ENCODE data around the gene PDCL3.

Gene PDCL3

GRCh38 chr2:100537918-100538317, 24.9 kb upstream of the PDCL3 start:
- H3K79me1 ChIP-seq (ENCODE audit: low read length) = no peaks in the 10 kb centered on the region
- no peak overlapping the region for H4K12ac ChIP-seq (ENCODE audit: low read depth, low read length)
- no peak overlapping the region for H2BK120ac ChIP-seq (ENCODE audit: insufficient read depth, low read length, poor library complexity)
- no peaks in the 10 kb centered on the region for H3K79me2 ChIP-seq (ENCODE audit: control insufficient read depth, insufficient read depth, low read length, poor library complexity)
- no peak overlapping the region for H2BK12ac ChIP-seq (ENCODE audit: low read length)
- no peak overlapping the region for H3K4me2 ChIP-seq (ENCODE audit: low read length)
- H3K18ac ChIP-seq (ENCODE audit: low read length) = no peak overlapping the region
- no peak for DNase-seq
- H3K36me3 ChIP-seq (ENCODE audit: control insufficient read depth in 1 of 2, insufficient read depth in 2 of 2, low read length in 2 of 2) = no peaks in the 10 kb centered on the region
- H3K27me3 ChIP-seq (ENCODE audit: insufficient read depth, low read length) = no peaks in the 10 kb centered on the region
- H2AFZ ChIP-seq (ENCODE audit: insufficient read depth, low read length, poor library complexity) = no peak overlapping the region
- H3K9ac ChIP-seq (ENCODE audit: low read length) = no peak overlapping the region
- no CpG with 5 or more reads among the region's 9 CpGs for WGBS (ENCODE audit: extremely low coverage, insufficient coverage, insufficient read length)
- no peak overlapping the region for H3K14ac ChIP-seq (ENCODE audit: low read length)
- no peak overlapping the region for H4K8ac ChIP-seq (ENCODE audit: low read depth, low read length)
- no peak overlapping the region for H2AK5ac ChIP-seq (ENCODE audit: low read length)
- H4K91ac ChIP-seq (ENCODE audit: low read depth, low read length) = no peak overlapping the region
- no peak overlapping the region for H3K23ac ChIP-seq (ENCODE audit: low read length)
- H3K4me3 ChIP-seq (ENCODE audit: low read depth, low read length) = no peak overlapping the region
- H3K9me3 ChIP-seq (ENCODE audit: insufficient read depth, low read depth, low read length) = no peaks in the 10 kb centered on the region
- no peaks in the 10 kb centered on the region for H3K4me1 ChIP-seq (ENCODE audit: control insufficient read depth in 1 of 2, insufficient read depth in 2 of 2, low read length in 2 of 2)
- H3K27ac ChIP-seq (ENCODE audit: low read depth, low read length) = no peak overlapping the region
- no peak overlapping the region for H2BK5ac ChIP-seq (ENCODE audit: low read depth, low read length, poor library complexity)
- no peak overlapping the region for H3K4ac ChIP-seq (ENCODE audit: low read depth, low read length)

DNA sequence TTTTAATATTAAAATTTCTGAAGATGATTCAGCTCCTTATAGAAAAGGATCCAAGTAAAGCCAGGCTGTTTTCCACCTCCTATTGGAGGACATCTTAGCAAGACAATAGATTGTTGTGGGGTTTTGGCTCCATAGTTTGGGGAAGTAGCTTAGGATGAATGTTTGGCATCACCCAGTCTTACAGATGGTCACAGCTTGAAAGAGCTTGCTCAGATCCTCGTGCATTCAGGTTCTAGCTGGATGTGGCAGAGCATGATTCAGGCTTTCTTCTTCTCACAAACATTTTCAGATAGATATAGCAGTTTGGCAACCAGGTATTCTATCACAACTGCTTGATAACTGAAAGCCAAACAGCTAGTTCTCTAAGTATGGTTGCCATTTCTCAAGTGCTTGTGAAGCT, 23.6 kb upstream of the PDCL3 start:
- Histone ChIP-seq H3K4me3 (ENCODE audit: low read depth, low read length) (no peak overlapping the region), H3K36me3 (ENCODE audit: control insufficient read depth in 1 of 2, insufficient read depth in 2 of 2, low read length in 2 of 2) (no peaks in the 10 kb centered on the region), H3K9me3 (ENCODE audit: insufficient read depth, low read depth, low read length) (peaks cover 2% of the 10 kb centered on the region), H2BK5ac (ENCODE audit: low read depth, low read length, poor library complexity) (no peak overlapping the region), H3K4ac (ENCODE audit: low read depth, low read length) (no peak overlapping the region), H3K27me3 (ENCODE audit: insufficient read depth, low read length) (no peaks in the 10 kb centered on the region), H3K9ac (ENCODE audit: low read length) (no peak overlapping the region), H3K4me1 (ENCODE audit: control insufficient read depth in 1 of 2, insufficient read depth in 2 of 2, low read length in 2 of 2) (no peaks in the 10 kb centered on the region), H3K4me2 (ENCODE audit: low read length) (no peak overlapping the region), H2BK12ac (ENCODE audit: low read length) (no peak overlapping the region), H4K91ac (ENCODE audit: low read depth, low read length) (no peak overlapping the region), H4K12ac (ENCODE audit: low read depth, low read length) (no peak overlapping the region), H3K14ac (ENCODE audit: low read length) (no peak overlapping the region), H2BK120ac (ENCODE audit: insufficient read depth, low read length, poor library complexity) (no peak overlapping the region), H4K8ac (ENCODE audit: low read depth, low read length) (no peak overlapping the region), H3K23ac (ENCODE audit: low read length) (no peak overlapping the region), H3K18ac (ENCODE audit: low read length) (no peak overlapping the region), H3K27ac (ENCODE audit: low read depth, low read length) (no peak overlapping the region), H3K79me1 (ENCODE audit: low read length) (no peaks in the 10 kb centered on the region), H2AK5ac (ENCODE audit: low read length) (no peak overlapping the region), H2AFZ (ENCODE audit: insufficient read depth, low read length, poor library complexity) (no peak overlapping the region), H3K79me2 (ENCODE audit: control insufficient read depth, insufficient read depth, low read length, poor library complexity) (no peaks in the 10 kb centered on the region)
- no CpG with 5 or more reads among the region's 1 CpG for WGBS (ENCODE audit: extremely low coverage, insufficient coverage, insufficient read length)
- no peak for DNase-seq

DNA sequence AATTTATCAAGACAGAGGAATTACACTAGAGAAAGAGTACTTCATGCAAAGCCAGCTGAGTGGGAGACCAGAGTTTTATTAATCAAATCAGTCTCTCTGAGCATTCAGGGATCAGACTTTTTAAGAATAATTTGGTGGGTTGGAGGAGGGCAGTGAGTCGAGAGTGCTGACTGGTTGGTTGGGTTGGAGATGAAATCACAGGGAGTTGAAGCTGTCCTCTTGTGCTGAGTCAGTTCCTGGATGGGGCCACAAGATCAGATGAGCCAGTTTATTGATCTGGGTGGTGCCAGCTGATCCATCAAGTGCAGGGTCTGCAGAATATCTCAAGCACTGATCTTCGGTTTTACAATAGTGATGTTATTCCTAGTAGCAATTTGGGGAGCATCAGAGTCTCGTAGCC, 21.4 kb upstream of the PDCL3 start:
- no peak overlapping the region for H3K14ac ChIP-seq (ENCODE audit: low read length)
- H3K4me2 ChIP-seq (ENCODE audit: low read length) = no peak overlapping the region
- no peak overlapping the region for H2AFZ ChIP-seq (ENCODE audit: insufficient read depth, low read length, poor library complexity)
- H2BK12ac ChIP-seq (ENCODE audit: low read length) = no peak overlapping the region
- no peak overlapping the region for H2BK120ac ChIP-seq (ENCODE audit: insufficient read depth, low read length, poor library complexity)
- no peak overlapping the region for H2AK5ac ChIP-seq (ENCODE audit: low read length)
- H4K91ac ChIP-seq (ENCODE audit: low read depth, low read length) = no peak overlapping the region
- no CpG with 5 or more reads among the region's 3 CpGs for WGBS (ENCODE audit: extremely low coverage, insufficient coverage, insufficient read length)
- no peaks in the 10 kb centered on the region for H3K79me1 ChIP-seq (ENCODE audit: low read length)
- no peak overlapping the region for H3K18ac ChIP-seq (ENCODE audit: low read length)
- no peaks in the 10 kb centered on the region for H3K36me3 ChIP-seq (ENCODE audit: control insufficient read depth in 1 of 2, insufficient read depth in 2 of 2, low read length in 2 of 2)
- no peak for DNase-seq
- no peaks in the 10 kb centered on the region for H3K79me2 ChIP-seq (ENCODE audit: control insufficient read depth, insufficient read depth, low read length, poor library complexity)
- H3K4me3 ChIP-seq (ENCODE audit: low read depth, low read length) = no peak overlapping the region
- no peak overlapping the region for H3K23ac ChIP-seq (ENCODE audit: low read length)
- H3K4me1 ChIP-seq (ENCODE audit: control insufficient read depth in 1 of 2, insufficient read depth in 2 of 2, low read length in 2 of 2) = no peaks in the 10 kb centered on the region
- H3K27ac ChIP-seq (ENCODE audit: low read depth, low read length) = no peak overlapping the region
- H3K9ac ChIP-seq (ENCODE audit: low read length) = no peak overlapping the region
- no peak overlapping the region for H4K8ac ChIP-seq (ENCODE audit: low read depth, low read length)
- H2BK5ac ChIP-seq (ENCODE audit: low read depth, low read length, poor library complexity) = no peak overlapping the region
- H4K12ac ChIP-seq (ENCODE audit: low read depth, low read length) = no peak overlapping the region
- H3K4ac ChIP-seq (ENCODE audit: low read depth, low read length) = no peak overlapping the region
- H3K27me3 ChIP-seq (ENCODE audit: insufficient read depth, low read length) = no peaks in the 10 kb centered on the region
- H3K9me3 ChIP-seq (ENCODE audit: insufficient read depth, low read depth, low read length) = peaks cover 2% of the 10 kb centered on the region

DNA sequence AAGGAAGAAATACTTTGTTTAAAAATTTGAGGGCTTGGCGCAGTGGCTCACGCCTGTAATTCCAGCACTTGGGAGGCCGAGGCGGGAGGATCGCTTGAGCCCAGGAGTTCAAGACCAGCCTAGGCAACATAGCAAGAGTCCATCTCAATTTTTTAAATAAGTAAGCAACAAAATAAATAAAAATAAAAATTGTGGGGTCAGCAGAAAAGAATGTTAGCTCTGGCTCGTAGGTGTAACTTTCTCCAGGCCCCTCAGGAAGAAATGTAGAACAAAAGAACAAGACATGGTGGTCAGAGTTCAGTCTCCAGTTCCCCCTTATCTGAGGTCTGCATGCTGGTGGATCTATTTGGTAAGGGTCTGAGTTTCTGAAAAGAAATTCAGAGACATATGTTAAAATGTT, 20.4 kb upstream of the PDCL3 start:
- Histone ChIP-seq H4K91ac (ENCODE audit: low read depth, low read length) (no peak overlapping the region), H3K9me3 (ENCODE audit: insufficient read depth, low read depth, low read length) (peaks cover 2% of the 10 kb centered on the region), H3K27ac (ENCODE audit: low read depth, low read length) (no peak overlapping the region), H3K79me2 (ENCODE audit: control insufficient read depth, insufficient read depth, low read length, poor library complexity) (no peaks in the 10 kb centered on the region), H3K4me1 (ENCODE audit: control insufficient read depth in 1 of 2, insufficient read depth in 2 of 2, low read length in 2 of 2) (no peaks in the 10 kb centered on the region), H3K4me3 (ENCODE audit: low read depth, low read length) (no peak overlapping the region), H3K9ac (ENCODE audit: low read length) (no peak overlapping the region), H3K36me3 (ENCODE audit: control insufficient read depth in 1 of 2, insufficient read depth in 2 of 2, low read length in 2 of 2) (no peaks in the 10 kb centered on the region), H4K12ac (ENCODE audit: low read depth, low read length) (no peak overlapping the region), H3K4me2 (ENCODE audit: low read length) (no peak overlapping the region), H3K18ac (ENCODE audit: low read length) (no peak overlapping the region), H3K4ac (ENCODE audit: low read depth, low read length) (no peak overlapping the region), H2BK12ac (ENCODE audit: low read length) (no peak overlapping the region), H2BK120ac (ENCODE audit: insufficient read depth, low read length, poor library complexity) (no peak overlapping the region), H3K23ac (ENCODE audit: low read length) (no peak overlapping the region), H2AK5ac (ENCODE audit: low read length) (no peak overlapping the region), H3K27me3 (ENCODE audit: insufficient read depth, low read length) (no peaks in the 10 kb centered on the region), H2BK5ac (ENCODE audit: low read depth, low read length, poor library complexity) (no peak overlapping the region), H4K8ac (ENCODE audit: low read depth, low read length) (no peak overlapping the region), H3K14ac (ENCODE audit: low read length) (no peak overlapping the region), H2AFZ (ENCODE audit: insufficient read depth, low read length, poor library complexity) (no peak overlapping the region), H3K79me1 (ENCODE audit: low read length) (no peaks in the 10 kb centered on the region)
- DNase-seq = no peak
- no CpG with 5 or more reads among the region's 6 CpGs for WGBS (ENCODE audit: extremely low coverage, insufficient coverage, insufficient read length)
